ENCODE results near the gene WAC.

WAC gene

GRCh38 chr10:28664369-28664740 is 131.4 kb downstream of the WAC start:
- no peak overlapping the region for H3K4me3 ChIP-seq (ENCODE audit: low read length)
- DNase-seq (ENCODE audit: low read depth) = no peak
- no peak for TF ChIP-seq CTCF (conservative IDR thresholded peaks at IDR 0.05; ENCODE audit: low read depth, low read length)

GRCh38 chr10:28666751-28667467 is 134.0 kb downstream of the WAC start:
- no peak for DNase-seq (ENCODE audit: low read depth)
- no peak overlapping the region for H3K4me3 ChIP-seq (ENCODE audit: low read length)
- TF ChIP-seq CTCF (conservative IDR thresholded peaks at IDR 0.05; ENCODE audit: low read depth, low read length) = no peak

- peak overlapping the region; percentile 71 for H3K4me3 ChIP-seq (ENCODE audit: low read length)
- no peak for DNase-seq (ENCODE audit: low read depth)
- no peak for TF ChIP-seq CTCF (conservative IDR thresholded peaks at IDR 0.05; ENCODE audit: low read depth, low read length)
These were observed 135.7 kb downstream of the WAC start for GRCh38 chr10:28668363-28669226.

GRCh38 chr10:28669227-28670173 is 136.6 kb downstream of the WAC start:
- DNase-seq (ENCODE audit: low read depth) = no peak
- peak overlapping the region; percentile 71 for H3K4me3 ChIP-seq (ENCODE audit: low read length)
- TF ChIP-seq CTCF (conservative IDR thresholded peaks at IDR 0.05; ENCODE audit: low read depth, low read length) = no peak
